IMR-90 (cell line): ENCODE data around the gene CCDC198.

ENCODE experiments used
- MAFK ChIP-seq: IDR thresholded peaks from 2 replicates; pipeline ENCODE4 v1.6.1; 2012; ENCODE audit warnings: low read depth, low read length, improper control_type of control experiment
- TF ChIP-seq, protein P1 (sequence below): conservative IDR thresholded peaks from 2 replicates; pipeline ENCODE4 v1.5.1; 2012; ENCODE audit warnings: mild to moderate bottlenecking, low read depth, low read length, improper control_type of control experiment

DNA sequence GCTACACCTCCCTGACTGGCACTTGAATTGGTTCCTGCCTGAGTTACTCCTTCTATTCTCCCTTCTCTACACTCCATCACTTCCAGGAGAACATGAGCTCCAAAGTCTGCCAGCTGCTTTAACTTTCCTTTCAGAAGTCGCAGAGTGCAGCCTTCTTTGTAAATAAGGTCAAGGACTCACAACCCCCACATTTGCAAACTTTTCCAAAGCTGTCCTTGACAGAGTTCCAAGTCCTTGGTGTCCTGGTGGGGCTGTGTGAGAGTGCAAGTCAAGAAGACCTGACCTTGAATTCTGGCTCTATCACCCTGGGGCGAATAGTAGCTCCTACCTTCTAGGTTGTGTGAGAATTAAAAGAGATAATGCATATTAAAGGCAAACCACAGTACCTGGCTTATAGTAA is 15.6 kb downstream of the CCDC198 start:
- TF ChIP-seq, protein P1, sequence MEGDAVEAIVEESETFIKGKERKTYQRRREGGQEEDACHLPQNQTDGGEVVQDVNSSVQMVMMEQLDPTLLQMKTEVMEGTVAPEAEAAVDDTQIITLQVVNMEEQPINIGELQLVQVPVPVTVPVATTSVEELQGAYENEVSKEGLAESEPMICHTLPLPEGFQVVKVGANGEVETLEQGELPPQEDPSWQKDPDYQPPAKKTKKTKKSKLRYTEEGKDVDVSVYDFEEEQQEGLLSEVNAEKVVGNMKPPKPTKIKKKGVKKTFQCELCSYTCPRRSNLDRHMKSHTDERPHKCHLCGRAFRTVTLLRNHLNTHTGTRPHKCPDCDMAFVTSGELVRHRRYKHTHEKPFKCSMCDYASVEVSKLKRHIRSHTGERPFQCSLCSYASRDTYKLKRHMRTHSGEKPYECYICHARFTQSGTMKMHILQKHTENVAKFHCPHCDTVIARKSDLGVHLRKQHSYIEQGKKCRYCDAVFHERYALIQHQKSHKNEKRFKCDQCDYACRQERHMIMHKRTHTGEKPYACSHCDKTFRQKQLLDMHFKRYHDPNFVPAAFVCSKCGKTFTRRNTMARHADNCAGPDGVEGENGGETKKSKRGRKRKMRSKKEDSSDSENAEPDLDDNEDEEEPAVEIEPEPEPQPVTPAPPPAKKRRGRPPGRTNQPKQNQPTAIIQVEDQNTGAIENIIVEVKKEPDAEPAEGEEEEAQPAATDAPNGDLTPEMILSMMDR: no peak
- TF ChIP-seq MAFK: no peak
